ENCODE results near the gene SMC5.

DNA sequence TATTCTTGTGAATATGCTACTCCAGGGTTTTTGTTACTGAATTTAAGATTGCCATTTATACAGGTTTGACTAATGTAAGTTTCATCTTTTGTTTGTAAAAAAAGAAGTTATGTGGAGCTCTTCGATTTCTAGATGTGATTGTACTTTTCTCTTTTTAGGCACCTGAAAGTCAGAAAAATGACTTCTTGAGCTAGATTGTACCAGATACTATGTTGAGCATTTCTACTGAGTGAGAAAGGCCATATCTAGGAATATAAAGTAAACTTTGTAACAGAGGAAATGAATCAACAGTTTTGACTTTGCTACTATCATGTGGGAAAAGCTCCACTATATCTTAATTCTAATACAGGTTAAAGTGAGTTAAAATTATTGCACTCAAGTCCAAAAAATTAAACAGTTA lies 25.1 kb downstream of the SMC5 start:
- TF ChIP-seq CTCF (IDR thresholded peaks at IDR 0.05) (no peak), POLR2A (IDR thresholded peaks at IDR 0.05) (no peak)

Data from lower leg skin (tissue), 3 donors.